HG02571 (cell line): ENCODE results near the gene MYADM.
A peak's percentile ranks its signal among the peaks of the same experiment; 100 is the strongest.
"Not testable (repeated sequence)": the region's sequence is repeated elsewhere in the genome, so short reads cannot be mapped to it uniquely, and the experiment has no call there.

ENCODE experiments used
- ATAC-seq: cut with Tn5 transposase; IDR thresholded peaks from one replicate; pipeline ENCODE4 v1.9.1; 2021; ENCODE audit warnings: mild to moderate bottlenecking, moderate library complexity; ENCODE audit not compliant: unreplicated experiment

The MYADM gene

GRCh38 chr19:53867225-53868090, at the start of gene MYADM:
Gene MYADM (plus strand): TSS chr19:53867883. CDS start chr19:53873530, 5,647 bp downstream.
- ATAC-seq, result peak; percentile 58

DNA sequence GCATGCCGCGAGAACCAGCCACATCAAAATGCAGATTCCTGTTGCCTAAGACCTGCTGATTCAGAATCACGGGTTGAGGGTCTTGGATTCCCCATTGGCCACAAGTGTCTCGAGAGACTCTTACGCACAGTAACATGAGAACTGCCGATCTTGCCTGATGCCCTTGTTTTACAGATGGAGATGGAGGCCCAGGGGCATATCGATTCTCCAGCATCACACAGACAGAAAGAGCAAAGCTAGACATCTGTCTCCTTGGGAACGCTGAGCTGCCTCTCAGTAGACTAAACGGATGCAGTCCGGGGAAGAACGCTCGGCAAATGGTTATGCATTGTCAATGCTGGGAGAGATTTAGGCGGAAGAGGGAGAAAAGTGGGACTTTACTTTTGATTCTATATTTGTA, 48.9 kb upstream of the MYADM start:
- ATAC-seq, result no peak

GRCh38 chr19:53819861-53820260, 47.8 kb upstream of the MYADM start:
- ATAC-seq, result no peak

DNA sequence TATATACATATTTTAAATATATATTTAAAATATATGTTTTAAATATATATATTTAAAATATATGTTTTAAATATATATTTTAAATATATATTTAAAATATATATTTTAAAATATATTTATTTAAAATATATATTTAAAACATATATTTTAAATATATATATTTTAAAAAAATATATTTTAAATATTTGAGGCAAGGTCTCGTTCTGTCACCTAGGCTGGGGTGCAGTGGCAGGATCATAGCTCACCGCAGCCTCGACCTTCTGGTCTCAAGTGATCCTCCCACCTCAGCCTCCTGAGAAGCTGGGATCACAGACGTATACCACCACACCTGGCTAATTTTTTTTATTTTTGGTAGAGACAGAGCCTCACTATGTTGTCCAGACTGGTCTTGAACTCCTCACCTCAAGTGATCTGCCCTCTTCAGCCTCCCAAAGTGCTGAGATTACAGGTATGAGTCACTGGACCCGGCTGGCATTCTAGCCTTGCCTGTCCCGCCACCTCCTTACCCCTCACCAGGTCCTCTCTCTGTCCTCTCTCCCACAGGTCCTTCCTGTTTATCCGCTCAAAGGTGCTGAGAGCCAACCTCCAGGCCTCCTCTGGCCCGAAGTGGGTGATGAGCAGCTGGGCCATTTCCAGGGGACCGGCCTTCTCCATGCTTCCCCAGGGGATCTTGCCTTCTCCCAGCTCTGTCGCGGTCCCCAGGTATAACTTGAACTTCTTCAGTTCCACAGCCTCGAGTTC, 44.1 kb upstream of the MYADM start:
- ATAC-seq, result no peak

GRCh38 chr19:53824134-53824611, 43.5 kb upstream of the MYADM start, which contains the start of gene NLRP12:
Gene NLRP12 (minus strand): TSS chr19:53824314. CDS start chr19:53824174, 140 bp downstream.
- no peak for ATAC-seq

- no peak for ATAC-seq
These were observed 40.8 kb upstream of the MYADM start for GRCh38 chr19:53826876-53827275.

DNA sequence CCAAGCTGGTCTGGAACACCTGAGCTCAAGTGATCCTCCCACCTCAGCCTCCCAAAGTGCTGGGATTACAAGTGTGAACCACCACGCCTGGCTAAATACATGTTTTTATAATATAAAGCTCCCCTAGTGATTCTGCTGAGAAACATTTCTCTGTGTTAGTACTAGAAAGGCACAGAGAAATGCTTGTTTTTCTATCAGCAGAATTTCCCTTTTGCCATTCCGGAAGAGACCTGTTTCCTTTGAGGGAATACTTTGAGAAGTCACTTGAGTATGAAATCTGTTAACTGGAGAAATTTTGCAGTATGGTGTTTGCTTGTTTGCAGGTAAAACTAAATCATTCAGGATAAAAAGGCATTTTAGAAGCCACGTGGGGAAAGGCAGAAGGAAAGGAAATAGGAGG, 39.2 kb upstream of the MYADM start:
- no peak for ATAC-seq

GRCh38 chr19:53832861-53833260, 34.8 kb upstream of the MYADM start:
- ATAC-seq, result not testable (repeated sequence)

GRCh38 chr19:53838446-53838845, 29.2 kb upstream of the MYADM start:
- ATAC-seq, result not testable (repeated sequence)

- ATAC-seq, result not testable (repeated sequence)
These were observed 27.4 kb upstream of the MYADM start for GRCh38 chr19:53840241-53840640.

DNA sequence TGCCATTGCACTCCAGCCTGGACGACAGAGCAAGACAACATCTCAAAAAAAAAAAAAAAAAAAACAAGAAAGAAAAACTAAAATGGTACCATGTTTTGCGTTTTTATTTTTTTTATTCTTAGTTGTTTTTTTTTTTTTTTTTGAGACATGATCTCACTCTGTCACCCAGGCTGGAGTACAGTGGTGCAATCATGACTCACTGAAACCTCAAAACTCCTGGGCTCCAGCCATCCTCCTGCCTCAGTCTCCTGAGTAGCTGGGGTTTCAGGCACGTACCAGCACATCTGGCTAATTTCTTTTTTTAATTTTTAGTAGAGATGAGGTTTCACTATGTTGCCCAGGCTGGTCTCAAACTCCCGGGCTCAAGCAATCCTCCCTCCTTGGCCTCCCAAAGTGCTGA, 26.8 kb upstream of the MYADM start:
- ATAC-seq, result not testable (repeated sequence)

GRCh38 chr19:53844849-53845246, 22.8 kb upstream of the MYADM start:
- no peak for ATAC-seq

DNA sequence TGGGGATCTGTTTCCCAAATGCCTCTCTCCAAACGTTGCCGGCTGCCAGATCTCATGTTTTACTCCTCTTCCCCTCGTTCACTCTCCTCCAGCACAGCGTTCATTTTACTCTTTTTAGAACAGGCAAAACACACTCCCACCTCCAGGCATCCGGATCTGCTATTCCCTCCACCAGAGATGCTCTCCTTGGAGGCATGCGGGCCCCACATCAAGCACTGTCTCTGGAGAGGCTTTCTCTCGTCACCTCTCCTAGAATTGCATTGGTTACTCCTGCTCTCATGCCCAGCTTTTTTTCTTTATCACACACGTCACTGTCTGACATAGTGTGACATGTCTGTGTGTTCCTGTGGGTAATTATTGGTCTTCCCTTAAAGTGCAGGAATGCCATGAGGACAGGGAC, 20.1 kb upstream of the MYADM start:
- ATAC-seq, result no peak

DNA sequence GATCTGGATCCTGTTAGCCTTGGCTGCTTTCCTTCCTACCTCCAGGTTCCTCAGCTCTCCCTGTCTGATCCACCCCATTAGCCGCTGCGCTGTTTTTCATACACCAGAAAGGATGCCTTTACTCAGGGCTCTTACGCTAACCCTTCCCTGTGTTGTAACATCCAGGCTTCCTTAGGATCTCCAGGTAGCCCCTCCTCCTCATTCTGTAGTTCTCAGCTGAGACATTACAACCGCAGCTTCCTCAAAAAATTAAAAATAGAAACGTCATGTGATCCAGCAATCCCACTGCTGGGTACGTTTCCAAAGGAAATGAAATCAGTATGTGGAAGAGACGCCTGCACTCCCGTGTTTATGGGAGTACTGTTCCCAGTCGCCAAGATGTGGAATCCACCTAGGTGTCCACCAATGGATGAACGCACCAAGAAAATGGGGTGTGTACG, 18.4 kb upstream of the MYADM start:
- ATAC-seq, result no peak

- ATAC-seq, result no peak
These were observed 14.0 kb upstream of the MYADM start for GRCh38 chr19:53853707-53854106.

- ATAC-seq, result no peak
These were observed 3.3 kb upstream of the MYADM start for GRCh38 chr19:53864308-53864836.

DNA sequence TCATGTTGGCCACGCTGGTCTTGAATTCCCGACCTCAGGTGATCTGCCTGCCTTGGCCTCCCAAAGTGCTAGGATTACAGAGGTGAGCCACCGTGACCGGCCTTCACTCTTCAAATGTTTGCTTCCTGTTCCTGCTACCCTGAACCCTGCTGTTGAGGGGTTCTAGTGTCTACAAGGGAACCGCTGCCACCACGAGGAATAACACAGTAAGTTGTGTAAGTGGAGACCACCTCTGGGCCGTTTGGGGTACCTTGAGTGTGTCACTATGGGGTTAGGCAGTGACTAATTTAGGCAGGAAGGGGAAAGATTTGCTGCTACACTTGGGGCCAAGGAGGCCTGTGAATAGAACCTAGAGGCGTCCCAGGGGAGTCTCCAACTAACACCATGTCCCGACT, 2.2 kb upstream of the MYADM start:
- ATAC-seq, result no peak

GRCh38 chr19:53865918-53866864, 1.5 kb upstream of the MYADM start:
- no peak for ATAC-seq

DNA sequence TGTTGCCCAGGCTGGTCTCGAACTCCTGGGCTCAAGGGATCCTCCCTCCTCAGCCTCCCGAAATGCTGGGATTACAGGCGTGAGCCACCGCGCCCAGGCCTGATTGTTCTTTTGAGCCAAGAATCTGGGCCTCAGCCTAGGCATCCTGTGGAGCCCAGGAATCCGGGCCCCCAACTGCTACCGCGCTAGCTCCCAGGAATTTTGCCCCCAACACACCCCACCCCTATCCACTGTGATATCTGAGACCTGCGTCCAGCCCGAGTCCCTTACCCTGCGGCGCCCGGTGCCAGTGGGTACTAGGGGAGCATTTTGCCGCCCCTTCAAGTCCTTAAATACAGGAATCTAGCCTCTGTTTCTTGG, 838 bp upstream of the MYADM start:
- no peak for ATAC-seq

GRCh38 chr19:53868091-53868891, 608 bp downstream of the MYADM start:
- no peak for ATAC-seq
